Psoas muscle (tissue), 8 donors: ENCODE measurements around the gene TAB3. TPM values are rescaled to one million over a fixed set of nuclear protein-coding genes. Genes with fewer than 3 reads are reported as not detected.

Source experiments
- ATAC-seq, 4 donors: fragments of 200-7000 bp; cut with Tn5 transposase; one replicate each; pipeline ENCODE4 v1.9.1; 2020; ENCODE audit warnings: moderate library complexity in 3 of 4, mild to moderate bottlenecking in 2 of 4
- DNase-seq, 2 donors: peaks; one replicate each; pipeline ENCODE4 v3.0.0-alpha.2; 2020
- H3K27ac ChIP-seq: fragments of 200-600 bp; one replicate; pipeline ENCODE4 v1.8.0; 2022
- H3K27me3 ChIP-seq, 3 donors: fragments of 200-600 bp in 1 of 3; one replicate each; pipeline versions ENCODE4 v1.6.1 to v1.8.0; 2013 to 2022; ENCODE audit warnings: low read length in 2 of 3, mild to moderate bottlenecking in 2 of 3, moderate library complexity in 1 of 3; ENCODE audit not compliant: insufficient read depth in 3 of 3
- H3K36me3 ChIP-seq, 2 donors: fragments of 200-600 bp in 1 of 2; one replicate each; pipeline versions ENCODE4 v1.6.1 to v1.8.0; 2013 to 2022; ENCODE audit warnings: low read depth in 1 of 2, mild to moderate bottlenecking in 1 of 2, moderate library complexity in 1 of 2; ENCODE audit not compliant: insufficient read depth in 1 of 2
- H3K4me1 ChIP-seq: fragments of 200-600 bp; one replicate; pipeline ENCODE4 v1.8.0; 2022
- H3K4me3 ChIP-seq: fragments of 200-600 bp; one replicate; pipeline ENCODE4 v1.8.0; 2022; ENCODE audit warnings: mild to moderate bottlenecking
- H3K9me3 ChIP-seq: fragments of 200-600 bp; one replicate; pipeline ENCODE4 v1.8.0; 2022
- WGBS, 3 donors: extraction: QIAGEN DNeasy Blood & Tissue Kit; methylation state at CpG; one replicate each; pipeline versions ENCODE4 v1.1.6 to v1.1.7; 2013; 5-methylcytosine and 5-hydroxymethylcytosine counted together
- intact Hi-C, 2 donors: fragments of 100-400 bp; cut with DNase I; formaldehyde crosslinking; loops; one replicate each; pipeline versions ENCODE4 v1.11.0 to v1.14.2; 2022
- polyA plus RNA-seq, 3 donors: library from polyadenylated mRNA; stranded (reverse); fragments of 200-250 nt; gene quantifications; one replicate each; pipeline ENCODE4 v1.2.3, GENCODE V29; 2013
- total RNA-seq, 4 donors: library from RNA; stranded (reverse); fragmentation: NEBNext Ultra II Directional in 2 of 4; extraction: Animal tissue kit (Norgen Biotek cat#: 25700) in 2 of 4; gene quantifications; one replicate each; pipeline versions ENCODE4 v1.2.1 to v1.2.4, GENCODE V29; 2021 to 2023
- TF ChIP-seq, protein P1 (sequence below): fragments of 200-600 bp; IDR thresholded peaks from one replicate; pipeline ENCODE4 v1.8.0; 2022; ENCODE audit warnings: antibody characterized with exemption
- donor health status: healthy with polysubstance abuse.
- donor health status: DM: no; HTN: no; CAD: no; lungs with moderate emphysema.
- donor health status: Bipolar disorder and iron deficiency.
- donor health status: healthy.
- donor health status: DM: yes; HTN: yes; CAD: no.
- donor health status: DM: no; HTN: no; CAD: no.
- donor health status: DM: no; HTN: no; CAD: no.
- donor health status: DM: yes; HTN: yes; CAD: no.

Gene TAB3
- total and polyA plus RNA-seq, 7 donors: 4.9 to 15.7 (median 12.3) TPM

DNA sequence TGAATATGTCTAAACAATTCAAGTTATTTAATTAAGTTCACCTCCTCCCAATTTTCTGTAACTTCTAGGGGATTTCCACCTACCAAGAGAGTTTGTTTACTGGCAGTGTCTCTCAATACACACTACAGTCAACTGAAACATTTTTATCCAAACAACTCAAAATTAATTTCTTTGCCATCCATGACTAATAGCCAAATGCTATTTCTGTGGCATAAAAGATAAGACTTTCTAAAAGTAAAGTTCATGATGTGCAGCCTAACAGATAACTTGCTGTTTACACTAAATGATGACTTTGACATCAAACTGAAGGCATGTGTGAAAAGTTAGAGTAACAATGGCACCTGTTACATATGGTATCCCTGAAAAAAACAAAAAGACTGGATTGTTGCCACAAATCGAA lies 7.3 kb downstream of the TAB3 start:
- no peaks in the 10 kb centered on the region for H3K4me1 ChIP-seq
- no peak overlapping the region for H3K27ac ChIP-seq
- H3K36me3 ChIP-seq: no peaks in the 10 kb centered on the region
- DNase-seq (no peak), ATAC-seq (no peak)
- H3K9me3 ChIP-seq: no peaks in the 10 kb centered on the region
- WGBS, 3 donors: 57 to 94% (median 69%) methylated on average over 1 of the region's 1 CpG
- H3K27me3 ChIP-seq: no peaks in the 10 kb centered on the region
- intact Hi-C loops: no loop called here
- H3K4me3 ChIP-seq: no peak overlapping the region
- TF ChIP-seq, protein P1, sequence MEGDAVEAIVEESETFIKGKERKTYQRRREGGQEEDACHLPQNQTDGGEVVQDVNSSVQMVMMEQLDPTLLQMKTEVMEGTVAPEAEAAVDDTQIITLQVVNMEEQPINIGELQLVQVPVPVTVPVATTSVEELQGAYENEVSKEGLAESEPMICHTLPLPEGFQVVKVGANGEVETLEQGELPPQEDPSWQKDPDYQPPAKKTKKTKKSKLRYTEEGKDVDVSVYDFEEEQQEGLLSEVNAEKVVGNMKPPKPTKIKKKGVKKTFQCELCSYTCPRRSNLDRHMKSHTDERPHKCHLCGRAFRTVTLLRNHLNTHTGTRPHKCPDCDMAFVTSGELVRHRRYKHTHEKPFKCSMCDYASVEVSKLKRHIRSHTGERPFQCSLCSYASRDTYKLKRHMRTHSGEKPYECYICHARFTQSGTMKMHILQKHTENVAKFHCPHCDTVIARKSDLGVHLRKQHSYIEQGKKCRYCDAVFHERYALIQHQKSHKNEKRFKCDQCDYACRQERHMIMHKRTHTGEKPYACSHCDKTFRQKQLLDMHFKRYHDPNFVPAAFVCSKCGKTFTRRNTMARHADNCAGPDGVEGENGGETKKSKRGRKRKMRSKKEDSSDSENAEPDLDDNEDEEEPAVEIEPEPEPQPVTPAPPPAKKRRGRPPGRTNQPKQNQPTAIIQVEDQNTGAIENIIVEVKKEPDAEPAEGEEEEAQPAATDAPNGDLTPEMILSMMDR: no peak

DNA sequence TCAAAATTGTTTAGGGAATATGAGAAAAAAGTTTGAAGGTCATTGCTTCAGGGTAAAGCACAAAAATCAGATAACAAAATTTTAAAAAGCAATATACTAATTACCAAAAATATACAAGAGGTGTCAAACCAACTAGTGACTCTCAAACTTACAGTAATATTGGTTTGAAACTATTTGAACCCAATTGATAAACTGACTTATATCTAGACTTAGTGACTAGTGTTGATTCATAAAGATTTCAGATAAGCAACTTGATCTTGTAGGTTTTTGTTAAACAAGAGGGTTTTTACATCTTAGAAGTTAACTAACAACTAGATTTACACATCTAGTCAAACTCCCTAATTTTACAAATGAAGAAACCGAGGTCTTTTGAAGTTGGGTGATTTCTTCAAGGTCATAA lies 7.7 kb downstream of the TAB3 start:
- Histone ChIP-seq H3K27me3 (no peaks in the 10 kb centered on the region), H3K4me1 (no peaks in the 10 kb centered on the region), H3K27ac (no peak overlapping the region), H3K4me3 (no peak overlapping the region), H3K9me3 (no peaks in the 10 kb centered on the region), H3K36me3 (no peaks in the 10 kb centered on the region)
- ATAC-seq (no peak), DNase-seq (no peak)
- TF ChIP-seq, protein P1: no peak
- WGBS, 3 donors: 44 to 100% (median 90%) methylated on average over 1 of the region's 1 CpG
- intact Hi-C loops: no loop called here

DNA sequence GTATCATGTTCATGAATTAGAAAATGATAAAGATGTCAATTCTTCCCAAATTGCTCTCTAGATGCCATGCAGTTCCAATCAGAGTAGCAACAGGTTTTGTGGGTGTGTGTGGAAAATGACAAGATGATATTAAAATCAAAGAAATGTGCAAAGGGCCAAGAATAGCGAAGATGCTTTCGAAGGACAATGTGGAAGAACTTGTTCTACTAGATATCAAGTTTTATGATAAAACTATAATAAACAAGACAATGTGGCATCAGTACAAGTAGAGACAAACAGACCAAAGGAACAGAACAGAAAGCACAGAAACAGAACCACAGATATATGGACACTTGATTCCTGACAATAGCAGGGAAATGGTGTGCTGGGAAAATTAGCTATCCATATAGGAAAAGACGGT lies 9.0 kb downstream of the TAB3 start:
- TF ChIP-seq, protein P1: no peak
- DNase-seq (no peak), ATAC-seq (no peak)
- 92 to 100% (median 92%) methylated on average over 3 of the region's 3 CpGs for WGBS, 3 donors
- no peak overlapping the region for H3K27ac ChIP-seq
- H3K4me1 ChIP-seq: no peaks in the 10 kb centered on the region
- intact Hi-C loops: no loop called here
- H3K27me3 ChIP-seq: no peaks in the 10 kb centered on the region
- H3K9me3 ChIP-seq: no peaks in the 10 kb centered on the region
- H3K36me3 ChIP-seq: no peaks in the 10 kb centered on the region
- no peak overlapping the region for H3K4me3 ChIP-seq

DNA sequence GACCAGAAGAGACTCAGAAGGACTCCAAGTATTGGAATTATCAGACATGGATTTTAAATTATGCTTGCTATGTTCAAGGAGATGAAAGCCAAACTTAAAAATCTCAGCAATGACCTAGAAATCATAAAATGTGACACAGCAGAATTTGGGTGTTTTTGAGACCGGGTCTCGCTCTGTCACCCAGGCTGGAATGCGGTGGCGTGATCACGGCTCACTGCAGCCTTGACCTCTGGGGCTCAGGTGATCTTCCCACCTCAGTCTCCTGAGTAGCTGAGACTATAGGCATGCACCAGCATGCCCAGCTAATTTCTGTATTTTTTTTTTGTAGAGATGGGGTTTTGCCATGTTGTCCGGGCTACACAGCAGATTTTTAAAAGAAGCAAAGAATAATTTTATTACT lies 12.7 kb downstream of the TAB3 start:
- H3K4me3 ChIP-seq: no peak overlapping the region
- peaks cover 0 to under 1% of the 10 kb centered on the region in 2 donors for H3K36me3 ChIP-seq
- H3K27ac ChIP-seq: no peak overlapping the region
- ATAC-seq (no peak), DNase-seq (no peak)
- intact Hi-C loops: no loop called here
- no peaks in the 10 kb centered on the region for H3K27me3 ChIP-seq
- no peaks in the 10 kb centered on the region for H3K9me3 ChIP-seq
- WGBS, 3 donors: 92 to 97% (median 93%) methylated on average over 6 of the region's 6 CpGs
- TF ChIP-seq, protein P1: no peak
- no peaks in the 10 kb centered on the region for H3K4me1 ChIP-seq

DNA sequence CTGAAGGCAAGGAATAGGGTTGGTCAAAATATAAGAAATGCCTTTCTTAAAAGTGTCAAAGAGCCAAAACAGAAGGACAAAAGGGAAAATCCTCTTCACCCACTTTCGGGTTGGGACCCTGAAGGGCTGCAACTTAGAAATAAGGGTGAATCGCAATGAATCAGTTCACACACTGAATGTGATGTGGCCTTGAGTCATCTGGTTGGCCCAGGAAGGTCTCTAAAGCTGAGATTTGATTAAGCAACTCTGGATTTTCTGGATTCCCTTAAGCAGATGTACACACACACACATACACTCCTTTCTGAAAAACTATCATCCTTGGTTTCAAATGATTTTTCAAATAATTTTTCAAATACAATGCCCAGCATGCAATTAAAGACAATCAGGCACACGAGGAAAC lies 13.1 kb downstream of the TAB3 start:
- intact Hi-C loops: no loop called here

More for the DNA sequence above, 13.1 kb downstream of the TAB3 start:
- 78 to 100% (median 92%) methylated on average over 3 of the region's 3 CpGs for WGBS, 3 donors
- H3K27me3 ChIP-seq: no peaks in the 10 kb centered on the region
- H3K4me3 ChIP-seq: no peak overlapping the region
- no peaks in the 10 kb centered on the region for H3K9me3 ChIP-seq
- peaks cover 0 to 5% of the 10 kb centered on the region in 2 donors for H3K36me3 ChIP-seq
- H3K4me1 ChIP-seq: no peaks in the 10 kb centered on the region
- DNase-seq: no peak
- H3K27ac ChIP-seq: no peak overlapping the region
- TF ChIP-seq, protein P1: no peak
- ATAC-seq: no peak
